Colonic mucosa (tissue), 4 donors: ENCODE measurements around the gene LTBP3. TPM values are rescaled to one million over a fixed set of nuclear protein-coding genes. Genes with fewer than 3 reads are reported as not detected.

Experiments
- DNase-seq: peaks from one replicate; pipeline ENCODE4 v3.0.0-alpha.2; 2020
- H3K27ac ChIP-seq: fragments of 200-600 bp; one replicate; pipeline ENCODE4 v1.8.0; 2021
- H3K27me3 ChIP-seq: fragments of 200-600 bp; one replicate; pipeline ENCODE4 v1.8.0; 2021
- H3K36me3 ChIP-seq: fragments of 200-600 bp; one replicate; pipeline ENCODE4 v1.8.0; 2021
- H3K4me1 ChIP-seq: fragments of 200-600 bp; one replicate; pipeline ENCODE4 v1.8.0; 2021; ENCODE audit warnings: mild to moderate bottlenecking
- H3K4me3 ChIP-seq: fragments of 200-600 bp; one replicate; pipeline ENCODE4 v1.8.0; 2021
- H3K9ac ChIP-seq, 2 donors: one replicate each; pipeline ENCODE4 v1.7.0; 2013; ENCODE audit warnings: control low read depth in 2 of 2, low read depth in 2 of 2, low read length in 2 of 2
- H3K9me3 ChIP-seq: fragments of 200-600 bp; one replicate; pipeline ENCODE4 v1.8.0; 2021
- CTCF ChIP-seq: fragments of 200-600 bp; IDR thresholded peaks from one replicate; pipeline ENCODE4 v1.8.0; 2022; ENCODE audit warnings: antibody characterized with exemption, mild to moderate bottlenecking
- intact Hi-C: fragments of 100-400 bp; cut with DNase I; formaldehyde crosslinking; loops from one replicate; pipeline ENCODE4 v1.14.1; 2022
- total RNA-seq, 2 donors: library from RNA; stranded (reverse); fragmentation: NEBNext Ultra II Directional in 1 of 2; extraction: Animal tissue kit (Norgen Biotek cat#: 25700) in 1 of 2; gene quantifications; one replicate each; pipeline ENCODE4 v1.2.1, GENCODE V29; 2021
- donor health status: healthy.
- donor health status: DM: no; HTN: no; CAD: no.
- donor health status: DM: no; HTN: no; CAD: no.

Gene LTBP3
- total RNA-seq, 2 donors from 2014 or later: 27.3 to 31.1 TPM

DNA sequence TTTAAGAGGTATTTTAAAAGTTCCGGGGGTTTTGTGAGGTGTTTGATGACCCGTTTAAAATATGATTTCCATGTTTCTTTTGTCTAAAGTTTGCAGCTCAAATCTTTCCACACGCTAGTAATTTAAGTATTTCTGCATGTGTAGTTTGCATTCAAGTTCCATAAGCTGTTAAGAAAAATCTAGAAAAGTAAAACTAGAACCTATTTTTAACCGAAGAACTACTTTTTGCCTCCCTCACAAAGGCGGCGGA lies 59.5 kb downstream of the LTBP3 start:
- Histone ChIP-seq H3K9ac (peak overlapping the region; percentile 85 to 100), H3K27me3 (no peaks in the 10 kb centered on the region), H3K9me3 (no peaks in the 10 kb centered on the region), H3K4me1 (peaks cover 3% of the 10 kb centered on the region), H3K4me3 (peak overlapping the region; percentile 66), H3K36me3 (no peaks in the 10 kb centered on the region), H3K27ac (peak overlapping the region; percentile 99)
- DNase-seq: no peak
- intact Hi-C loops: no loop called here
- TF ChIP-seq CTCF: no peak

DNA sequence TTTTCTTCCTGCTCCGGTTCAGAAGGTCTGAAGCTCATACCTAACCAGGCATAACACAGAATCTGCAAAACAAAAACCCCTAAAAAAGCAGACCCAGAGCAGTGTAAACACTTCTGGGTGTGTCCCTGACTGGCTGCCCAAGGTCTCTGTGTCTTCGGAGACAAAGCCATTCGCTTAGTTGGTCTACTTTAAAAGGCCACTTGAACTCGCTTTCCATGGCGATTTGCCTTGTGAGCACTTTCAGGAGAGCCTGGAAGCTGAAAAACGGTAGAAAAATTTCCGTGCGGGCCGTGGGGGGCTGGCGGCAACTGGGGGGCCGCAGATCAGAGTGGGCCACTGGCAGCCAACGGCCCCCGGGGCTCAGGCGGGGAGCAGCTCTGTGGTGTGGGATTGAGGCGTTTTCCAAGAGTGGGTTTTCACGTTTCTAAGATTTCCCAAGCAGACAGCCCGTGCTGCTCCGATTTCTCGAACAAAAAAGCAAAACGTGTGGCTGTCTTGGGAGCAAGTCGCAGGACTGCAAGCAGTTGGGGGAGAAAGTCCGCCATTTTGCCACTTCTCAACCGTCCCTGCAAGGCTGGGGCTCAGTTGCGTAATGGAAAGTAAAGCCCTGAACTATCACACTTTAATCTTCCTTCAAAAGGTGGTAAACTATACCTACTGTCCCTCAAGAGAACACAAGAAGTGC lies 60.0 kb downstream of the LTBP3 start:
- intact Hi-C loops: no loop called here
- H3K9me3 ChIP-seq: no peaks in the 10 kb centered on the region
- no peaks in the 10 kb centered on the region for H3K36me3 ChIP-seq
- H3K27me3 ChIP-seq: no peaks in the 10 kb centered on the region
- no peak for TF ChIP-seq CTCF
- H3K9ac ChIP-seq: peak overlapping the region; percentile 85 to 100
- no peak for DNase-seq
- H3K4me3 ChIP-seq: peak overlapping the region; percentile 66
- peaks cover 7% of the 10 kb centered on the region for H3K4me1 ChIP-seq
- peak overlapping the region; percentile 99 for H3K27ac ChIP-seq

- Histone ChIP-seq H3K4me3 (peak overlapping the region; percentile 66), H3K9me3 (no peaks in the 10 kb centered on the region), H3K36me3 (no peaks in the 10 kb centered on the region), H3K4me1 (peaks cover 15% of the 10 kb centered on the region), H3K27ac (peak overlapping the region; percentile 99), H3K27me3 (no peaks in the 10 kb centered on the region), H3K9ac (peak overlapping the region; percentile 85 to 100)
- intact Hi-C loops: loop anchor here (2.0 kb wide), 1 partner anchor 21 kb away; no protein-coding TSS in a partner anchor
- TF ChIP-seq CTCF: no peak
- peak; percentile 98 for DNase-seq
Observed at GRCh38 chr11:65497141-65498041, 60.8 kb downstream of the LTBP3 start.

- H3K27me3 ChIP-seq: no peaks in the 10 kb centered on the region
- H3K27ac ChIP-seq: peak overlapping the region; percentile 99
- peak overlapping the region; percentile 16 for H3K4me3 ChIP-seq
- intact Hi-C loops: loop anchor here (2.0 kb wide), 1 partner anchor 20 kb away; no protein-coding TSS in a partner anchor
- no peak for DNase-seq
- peaks cover 20% of the 10 kb centered on the region for H3K4me1 ChIP-seq
- no peak for TF ChIP-seq CTCF
- H3K36me3 ChIP-seq: no peaks in the 10 kb centered on the region
- H3K9ac ChIP-seq: peak overlapping the region; percentile 68 to 100
- H3K9me3 ChIP-seq: no peaks in the 10 kb centered on the region
Observed at GRCh38 chr11:65496304-65497140, 61.6 kb downstream of the LTBP3 start.
